ENCODE data around the gene OBI1.

Gene OBI1

DNA sequence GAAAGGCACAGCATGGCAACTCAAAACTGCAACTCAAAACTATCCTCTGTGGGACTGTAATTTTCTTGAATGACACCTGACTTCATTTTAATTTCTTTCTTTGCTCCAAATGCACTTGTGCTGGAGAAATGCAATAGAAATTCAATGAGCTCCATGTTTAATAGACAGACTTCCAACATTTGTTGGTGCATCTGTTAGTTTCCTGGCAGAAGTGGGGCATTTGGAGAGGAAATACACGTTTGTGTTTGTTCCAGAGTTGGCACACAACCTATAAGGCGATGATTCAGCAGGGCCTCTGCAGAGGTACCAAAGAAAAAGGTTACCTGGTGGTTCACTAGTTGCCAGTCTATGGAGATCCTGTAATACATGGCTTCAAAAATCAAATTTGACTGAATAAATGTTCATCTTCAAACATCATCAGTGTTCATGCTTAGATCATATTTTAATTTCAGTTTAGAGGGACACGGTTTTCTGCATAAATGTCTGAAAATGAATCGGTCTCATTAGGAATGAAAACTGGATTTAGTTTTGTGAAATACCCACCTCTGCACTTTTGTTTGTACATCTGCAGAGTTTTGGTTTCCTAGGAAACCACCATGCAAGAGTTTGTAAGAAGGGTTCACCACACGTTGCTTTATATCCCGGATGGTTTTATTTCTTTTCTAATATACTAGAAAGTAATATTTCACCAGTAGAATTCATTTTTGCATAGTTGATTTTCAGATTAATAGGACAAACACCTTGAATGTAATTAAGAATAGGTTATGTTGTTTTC lies 21.8 kb upstream of the OBI1 start:
- no peaks in the 10 kb centered on the region for H3K27me3 ChIP-seq (replicated peaks; ENCODE audit: control insufficient read depth, insufficient read depth, low read length)
- no peak for DNase-seq (ENCODE audit: extremely low read depth, insufficient read length)
- no peaks in the 10 kb centered on the region for H3K36me3 ChIP-seq (ENCODE audit: control insufficient read depth, insufficient read depth, low read length)
- no peak overlapping the region for H3K4me3 ChIP-seq (replicated peaks; ENCODE audit: low read depth, low read length)
- TF ChIP-seq, protein P1, sequence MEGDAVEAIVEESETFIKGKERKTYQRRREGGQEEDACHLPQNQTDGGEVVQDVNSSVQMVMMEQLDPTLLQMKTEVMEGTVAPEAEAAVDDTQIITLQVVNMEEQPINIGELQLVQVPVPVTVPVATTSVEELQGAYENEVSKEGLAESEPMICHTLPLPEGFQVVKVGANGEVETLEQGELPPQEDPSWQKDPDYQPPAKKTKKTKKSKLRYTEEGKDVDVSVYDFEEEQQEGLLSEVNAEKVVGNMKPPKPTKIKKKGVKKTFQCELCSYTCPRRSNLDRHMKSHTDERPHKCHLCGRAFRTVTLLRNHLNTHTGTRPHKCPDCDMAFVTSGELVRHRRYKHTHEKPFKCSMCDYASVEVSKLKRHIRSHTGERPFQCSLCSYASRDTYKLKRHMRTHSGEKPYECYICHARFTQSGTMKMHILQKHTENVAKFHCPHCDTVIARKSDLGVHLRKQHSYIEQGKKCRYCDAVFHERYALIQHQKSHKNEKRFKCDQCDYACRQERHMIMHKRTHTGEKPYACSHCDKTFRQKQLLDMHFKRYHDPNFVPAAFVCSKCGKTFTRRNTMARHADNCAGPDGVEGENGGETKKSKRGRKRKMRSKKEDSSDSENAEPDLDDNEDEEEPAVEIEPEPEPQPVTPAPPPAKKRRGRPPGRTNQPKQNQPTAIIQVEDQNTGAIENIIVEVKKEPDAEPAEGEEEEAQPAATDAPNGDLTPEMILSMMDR (IDR thresholded peaks at IDR 0.05; ENCODE audit: insufficient read depth, low read length, poor library complexity, severe bottlenecking), result no peak

DNA sequence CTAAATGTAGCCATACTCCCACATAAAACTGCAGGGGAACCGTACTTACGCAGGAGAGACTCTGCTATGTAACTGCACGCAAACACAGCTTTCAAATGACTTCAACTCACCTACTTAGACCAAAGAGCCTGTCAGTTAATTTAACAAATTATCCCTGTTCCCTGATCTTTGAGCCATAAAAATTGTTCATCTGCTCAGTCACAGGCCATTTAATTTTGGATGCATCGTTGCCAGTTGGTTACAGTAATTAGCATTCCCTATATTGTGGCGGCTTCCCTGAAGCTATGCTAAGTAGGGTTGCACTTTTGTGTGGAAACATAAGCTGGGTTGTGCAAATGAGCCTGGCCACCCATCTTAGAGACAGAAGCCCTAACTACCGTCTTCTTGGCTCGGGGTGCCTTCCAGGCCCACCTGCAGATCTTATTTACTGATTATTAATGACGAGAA lies 21.2 kb upstream of the OBI1 start:
- no peaks in the 10 kb centered on the region for H3K27me3 ChIP-seq (replicated peaks; ENCODE audit: control insufficient read depth, insufficient read depth, low read length)
- DNase-seq (ENCODE audit: extremely low read depth, insufficient read length), result no peak
- TF ChIP-seq, protein P1 (IDR thresholded peaks at IDR 0.05; ENCODE audit: insufficient read depth, low read length, poor library complexity, severe bottlenecking), result no peak
- no peaks in the 10 kb centered on the region for H3K36me3 ChIP-seq (ENCODE audit: control insufficient read depth, insufficient read depth, low read length)
- no peak overlapping the region for H3K4me3 ChIP-seq (replicated peaks; ENCODE audit: low read depth, low read length)

DNA sequence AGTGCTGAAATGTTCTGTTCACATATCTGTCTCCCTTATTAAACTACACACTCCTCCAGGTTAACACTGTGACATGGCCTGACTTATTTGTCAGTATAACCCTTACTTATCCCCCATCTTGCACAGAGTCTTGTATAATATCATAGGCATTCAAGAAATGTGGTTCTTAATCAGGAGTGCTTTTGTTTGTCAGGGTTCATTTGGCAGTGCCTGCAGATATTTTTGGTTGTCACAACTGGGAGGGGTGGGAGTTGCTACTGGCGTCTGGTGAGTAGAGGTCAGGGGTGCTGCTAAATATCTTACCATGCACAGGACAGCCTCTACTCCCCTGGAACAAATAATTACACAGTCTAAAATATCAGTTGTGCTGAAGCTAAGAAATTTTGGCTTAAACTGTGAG lies 20.4 kb upstream of the OBI1 start:
- Histone ChIP-seq H3K27me3 (replicated peaks; ENCODE audit: control insufficient read depth, insufficient read depth, low read length) (no peaks in the 10 kb centered on the region), H3K4me3 (replicated peaks; ENCODE audit: low read depth, low read length) (no peak overlapping the region), H3K36me3 (ENCODE audit: control insufficient read depth, insufficient read depth, low read length) (no peaks in the 10 kb centered on the region)
- DNase-seq (ENCODE audit: extremely low read depth, insufficient read length), result no peak
- TF ChIP-seq, protein P1 (IDR thresholded peaks at IDR 0.05; ENCODE audit: insufficient read depth, low read length, poor library complexity, severe bottlenecking), result no peak

DNA sequence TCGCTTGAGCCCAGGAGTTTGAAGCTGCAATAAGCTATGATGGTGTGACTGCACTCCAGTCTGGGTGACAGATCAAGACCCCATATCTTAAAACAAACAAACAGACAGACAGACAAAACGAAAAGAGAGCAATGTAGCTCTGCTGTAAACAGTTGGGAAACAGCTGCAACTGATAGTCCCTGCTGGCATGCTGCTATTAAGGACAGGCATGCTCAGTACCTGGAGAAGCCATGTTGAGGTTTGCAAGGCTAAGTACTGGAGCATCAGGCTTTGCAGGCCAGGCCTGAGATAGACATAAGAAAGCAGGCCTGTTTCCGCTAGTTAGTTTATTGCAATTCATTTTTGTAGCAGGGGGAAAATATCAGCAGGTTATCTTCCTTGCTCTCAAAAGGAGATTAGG lies 16.2 kb upstream of the OBI1 start:
- no peaks in the 10 kb centered on the region for H3K36me3 ChIP-seq (ENCODE audit: control insufficient read depth, insufficient read depth, low read length)
- TF ChIP-seq, protein P1 (IDR thresholded peaks at IDR 0.05; ENCODE audit: insufficient read depth, low read length, poor library complexity, severe bottlenecking), result no peak
- DNase-seq (ENCODE audit: extremely low read depth, insufficient read length), result no peak
- H3K27me3 ChIP-seq (replicated peaks; ENCODE audit: control insufficient read depth, insufficient read depth, low read length), result no peaks in the 10 kb centered on the region; the same call in 1 of the 2 replicates
- no peak overlapping the region for H3K4me3 ChIP-seq (replicated peaks; ENCODE audit: low read depth, low read length)

DNA sequence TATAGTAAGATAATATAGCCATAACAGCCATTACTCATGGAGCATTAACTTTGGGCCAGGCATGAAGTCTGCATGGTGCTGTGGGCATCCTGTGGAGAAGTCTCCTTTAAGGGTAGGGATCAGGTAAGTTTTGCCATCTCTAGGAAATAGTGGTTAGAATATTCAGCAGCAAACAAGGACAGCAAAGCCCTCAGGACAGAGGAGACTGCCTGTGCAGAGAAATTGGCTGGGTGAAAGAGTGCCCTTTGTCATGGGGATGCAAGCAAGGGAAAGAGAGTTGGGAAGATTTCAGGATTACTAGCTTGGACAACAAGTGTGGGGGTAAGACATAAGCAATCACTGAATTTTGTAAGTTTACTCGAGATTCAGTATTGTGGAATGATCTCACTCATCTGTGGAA lies 15.7 kb upstream of the OBI1 start:
- H3K36me3 ChIP-seq (ENCODE audit: control insufficient read depth, insufficient read depth, low read length), result no peaks in the 10 kb centered on the region
- DNase-seq (ENCODE audit: extremely low read depth, insufficient read length), result no peak
- H3K4me3 ChIP-seq (replicated peaks; ENCODE audit: low read depth, low read length), result no peak overlapping the region
- TF ChIP-seq, protein P1 (IDR thresholded peaks at IDR 0.05; ENCODE audit: insufficient read depth, low read length, poor library complexity, severe bottlenecking), result no peak
- H3K27me3 ChIP-seq (replicated peaks; ENCODE audit: control insufficient read depth, insufficient read depth, low read length), result no peaks in the 10 kb centered on the region; the same call in 1 of the 2 replicates
